Chondrocyte (in vitro differentiated cells): ENCODE measurements around the gene GPX2. TPM values are rescaled to one million over a fixed set of nuclear protein-coding genes. Genes with fewer than 3 reads are reported as not detected.
A peak's percentile ranks its signal among the peaks of the same experiment; 100 is the strongest.

Experiments
- DNase-seq: peaks from one replicate; pipeline ENCODE4 v3.0.0; 2021; ENCODE audit warnings: mixed read lengths, low spot score
- H3K27ac Mint-ChIP-seq: one replicate; pipeline ENCODE4 v1.8.0; 2021; ENCODE audit warnings: mild to moderate bottlenecking, moderate library complexity, mixed read lengths; ENCODE audit not compliant: unreplicated experiment
- H3K27me3 Mint-ChIP-seq: 2 replicates; pipeline ENCODE4 v1.8.0; 2021; ENCODE audit warnings: low read depth, mixed read lengths
- H3K36me3 Mint-ChIP-seq: 2 replicates; pipeline ENCODE4 v1.8.0; 2021; ENCODE audit warnings: low read depth, mixed read lengths
- H3K4me1 Mint-ChIP-seq: 2 replicates; pipeline ENCODE4 v1.8.0; 2021; ENCODE audit warnings: low read depth, mild to moderate bottlenecking, mixed read lengths
- H3K4me3 Mint-ChIP-seq: one replicate; pipeline ENCODE4 v1.8.0; 2021; ENCODE audit warnings: mild to moderate bottlenecking, moderate library complexity, mixed read lengths; ENCODE audit not compliant: unreplicated experiment
- H3K9me3 Mint-ChIP-seq: 2 replicates; pipeline ENCODE4 v1.8.0; 2021; ENCODE audit warnings: low read depth, mixed read lengths
- CTCF ChIP-seq: fragments of 200-600 bp; sonication (generic); IDR thresholded peaks from 2 replicates; pipeline ENCODE4 v1.5.0; 2021; ENCODE audit warnings: antibody characterized with exemption, mild to moderate bottlenecking, moderate library complexity
- total RNA-seq: library from RNA; stranded (reverse); gene quantifications from 3 replicates; pipeline ENCODE4 v1.2.1, GENCODE V29; 2021

The GPX2 gene
- total RNA-seq, 1 donor from 2014 or later: not detected

- no peaks in the 10 kb centered on the region for H3K9me3 Mint-ChIP-seq
- no peak for DNase-seq
- H3K27ac Mint-ChIP-seq: peak overlapping the region; percentile 4
Observed at GRCh38 chr14:64968167-64968566, 25.6 kb upstream of the GPX2 start.

GRCh38 chr14:64966976-64967375 lies 24.4 kb upstream of the GPX2 start:
- Mint-ChIP-seq H3K9me3 (no peaks in the 10 kb centered on the region), H3K27me3 (no peaks in the 10 kb centered on the region), H3K4me3 (no peak overlapping the region), H3K4me1 (peaks cover 55% of the 10 kb centered on the region), H3K36me3 (peaks cover 5% of the 10 kb centered on the region), H3K27ac (no peak overlapping the region)
- no peak for DNase-seq
- TF ChIP-seq CTCF: no peak

More at GRCh38 chr14:64968167-64968566, 25.6 kb upstream of the GPX2 start:
- TF ChIP-seq CTCF: no peak
- H3K27me3 Mint-ChIP-seq: no peaks in the 10 kb centered on the region
- H3K36me3 Mint-ChIP-seq: peaks cover 5% of the 10 kb centered on the region
- no peak overlapping the region for H3K4me3 Mint-ChIP-seq
- H3K4me1 Mint-ChIP-seq: peaks cover 59% of the 10 kb centered on the region

- no peak overlapping the region for H3K27ac Mint-ChIP-seq
- no peak for DNase-seq
- no peak for TF ChIP-seq CTCF
- H3K4me3 Mint-ChIP-seq: no peak overlapping the region
- H3K27me3 Mint-ChIP-seq: no peaks in the 10 kb centered on the region
- peaks cover 5% of the 10 kb centered on the region for H3K36me3 Mint-ChIP-seq
- peaks cover 51% of the 10 kb centered on the region for H3K4me1 Mint-ChIP-seq
- H3K9me3 Mint-ChIP-seq: no peaks in the 10 kb centered on the region
Observed at GRCh38 chr14:64965356-64966000, 22.9 kb upstream of the GPX2 start.

GRCh38 chr14:64963611-64964010 lies 21.1 kb upstream of the GPX2 start:
- H3K4me3 Mint-ChIP-seq: no peak overlapping the region
- DNase-seq: no peak
- peaks cover 5% of the 10 kb centered on the region for H3K36me3 Mint-ChIP-seq
- peak; percentile 22 for TF ChIP-seq CTCF
- peaks cover 39% of the 10 kb centered on the region for H3K4me1 Mint-ChIP-seq
- H3K27me3 Mint-ChIP-seq: no peaks in the 10 kb centered on the region
- no peaks in the 10 kb centered on the region for H3K9me3 Mint-ChIP-seq
- no peak overlapping the region for H3K27ac Mint-ChIP-seq

GRCh38 chr14:64960762-64961276 lies 18.3 kb upstream of the GPX2 start:
- DNase-seq: no peak
- H3K4me1 Mint-ChIP-seq: peaks cover 20% of the 10 kb centered on the region
- no peaks in the 10 kb centered on the region for H3K9me3 Mint-ChIP-seq
- peak; percentile 35 for TF ChIP-seq CTCF
- H3K36me3 Mint-ChIP-seq: peaks cover 3% of the 10 kb centered on the region
- no peak overlapping the region for H3K4me3 Mint-ChIP-seq
- no peaks in the 10 kb centered on the region for H3K27me3 Mint-ChIP-seq
- no peak overlapping the region for H3K27ac Mint-ChIP-seq
